WERI-Rb-1 (cell line): Measurements from ENCODE around the gene NLGN2.

Experiments
- DNase-seq: peaks from one replicate; pipeline ENCODE4 v3.0.0-alpha.2; 2020
- H3K27ac ChIP-seq: fragments of 250-450 bp; sonication (Bioruptor Pico); 2 replicates; pipeline ENCODE4 v1.5.1; 2020; ENCODE audit warnings: mild to moderate bottlenecking, moderate library complexity
- H3K27me3 ChIP-seq: fragments of 250-450 bp; sonication (Bioruptor Pico); 2 replicates; pipeline ENCODE4 v1.5.1; 2021; ENCODE audit warnings: mild to moderate bottlenecking, low read depth, moderate library complexity; ENCODE audit not compliant: insufficient read depth, severe bottlenecking
- H3K36me3 ChIP-seq: fragments of 250-450 bp; sonication (Bioruptor Pico); 2 replicates; pipeline ENCODE4 v1.5.1; 2020; ENCODE audit warnings: mild to moderate bottlenecking, moderate library complexity
- H3K4me3 ChIP-seq: 2 replicates; pipeline ENCODE4 v1.5.1; 2011; ENCODE audit warnings: low read depth, mild to moderate bottlenecking, control low read depth, low read length
- H3K9me3 ChIP-seq: fragments of 250-450 bp; sonication (Bioruptor Pico); 2 replicates; pipeline ENCODE4 v1.5.1; 2021; ENCODE audit warnings: mild to moderate bottlenecking, moderate library complexity; ENCODE audit not compliant: severe bottlenecking
- TF ChIP-seq, protein P1 (sequence below): IDR thresholded peaks from 2 replicates; pipeline ENCODE4 v1.5.1; 2011; ENCODE audit warnings: low read depth, mild to moderate bottlenecking, control low read depth, inconsistent platforms, low read length

The NLGN2 gene

GRCh38 chr17:7429722-7430121 lies 22.1 kb downstream of the NLGN2 start:
- DNase-seq = no peak
- Histone ChIP-seq H3K27ac (no peak overlapping the region), H3K9me3 (no peaks in the 10 kb centered on the region), H3K27me3 (no peaks in the 10 kb centered on the region), H3K4me3 (no peak overlapping the region), H3K36me3 (no peaks in the 10 kb centered on the region)
- TF ChIP-seq, protein P1, sequence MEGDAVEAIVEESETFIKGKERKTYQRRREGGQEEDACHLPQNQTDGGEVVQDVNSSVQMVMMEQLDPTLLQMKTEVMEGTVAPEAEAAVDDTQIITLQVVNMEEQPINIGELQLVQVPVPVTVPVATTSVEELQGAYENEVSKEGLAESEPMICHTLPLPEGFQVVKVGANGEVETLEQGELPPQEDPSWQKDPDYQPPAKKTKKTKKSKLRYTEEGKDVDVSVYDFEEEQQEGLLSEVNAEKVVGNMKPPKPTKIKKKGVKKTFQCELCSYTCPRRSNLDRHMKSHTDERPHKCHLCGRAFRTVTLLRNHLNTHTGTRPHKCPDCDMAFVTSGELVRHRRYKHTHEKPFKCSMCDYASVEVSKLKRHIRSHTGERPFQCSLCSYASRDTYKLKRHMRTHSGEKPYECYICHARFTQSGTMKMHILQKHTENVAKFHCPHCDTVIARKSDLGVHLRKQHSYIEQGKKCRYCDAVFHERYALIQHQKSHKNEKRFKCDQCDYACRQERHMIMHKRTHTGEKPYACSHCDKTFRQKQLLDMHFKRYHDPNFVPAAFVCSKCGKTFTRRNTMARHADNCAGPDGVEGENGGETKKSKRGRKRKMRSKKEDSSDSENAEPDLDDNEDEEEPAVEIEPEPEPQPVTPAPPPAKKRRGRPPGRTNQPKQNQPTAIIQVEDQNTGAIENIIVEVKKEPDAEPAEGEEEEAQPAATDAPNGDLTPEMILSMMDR = no peak

DNA sequence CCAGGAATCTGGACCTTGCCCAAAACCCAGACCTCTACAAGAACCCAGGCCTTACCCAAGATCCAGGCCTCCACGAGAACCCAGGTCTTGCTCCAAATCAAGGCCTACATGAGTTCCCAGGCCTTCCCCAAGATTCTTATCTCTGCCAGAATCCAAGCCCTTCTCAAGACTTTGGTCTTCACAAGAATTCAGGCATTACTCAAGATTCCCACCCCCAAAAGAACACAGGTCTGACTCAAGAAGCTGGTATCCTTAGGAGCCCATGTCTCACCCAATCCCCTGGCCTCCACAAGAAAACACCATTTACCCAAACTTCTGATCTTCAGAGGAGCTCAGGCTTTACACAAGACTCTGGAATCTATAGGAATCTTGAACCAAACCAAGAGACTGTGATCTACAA lies 23.6 kb downstream of the NLGN2 start:
- TF ChIP-seq, protein P1 = no peak
- Histone ChIP-seq H3K36me3 (no peaks in the 10 kb centered on the region), H3K27me3 (peaks cover 1% of the 10 kb centered on the region), H3K9me3 (no peaks in the 10 kb centered on the region), H3K4me3 (no peak overlapping the region), H3K27ac (no peak overlapping the region)
- DNase-seq = no peak

- TF ChIP-seq, protein P1 = no peak
- Histone ChIP-seq H3K27me3 (peaks cover 5% of the 10 kb centered on the region), H3K9me3 (no peaks in the 10 kb centered on the region), H3K27ac (no peak overlapping the region), H3K4me3 (no peak overlapping the region), H3K36me3 (no peaks in the 10 kb centered on the region)
- DNase-seq = no peak
These were observed 24.7 kb downstream of the NLGN2 start for GRCh38 chr17:7432296-7432695.

GRCh38 chr17:7435676-7436555 lies 28.3 kb downstream of the NLGN2 start:
- Histone ChIP-seq H3K36me3 (no peaks in the 10 kb centered on the region), H3K27me3 (peaks cover 12% of the 10 kb centered on the region), H3K27ac (peak overlapping the region; percentile 43), H3K9me3 (no peaks in the 10 kb centered on the region), H3K4me3 (peak overlapping the region; percentile 47)
- DNase-seq = peak; percentile 49
- TF ChIP-seq, protein P1 = peak; percentile 38

- H3K4me3 ChIP-seq = peak overlapping the region; percentile 47
- H3K27me3 ChIP-seq = peaks cover 12% of the 10 kb centered on the region
- peak; percentile 81 for DNase-seq
- TF ChIP-seq, protein P1 = peak; percentile 83
- H3K27ac ChIP-seq = peak overlapping the region; percentile 43
- H3K9me3 ChIP-seq = no peaks in the 10 kb centered on the region
- H3K36me3 ChIP-seq = no peaks in the 10 kb centered on the region
These were observed 29.1 kb downstream of the NLGN2 start for GRCh38 chr17:7436556-7437368.
